Measurements from ENCODE around the gene UGCG.
A peak's percentile ranks its signal among the peaks of the same experiment; 100 is the strongest.

GRCh38 chr9:111937781-111938426, 41.3 kb downstream of the UGCG start:
- TF ChIP-seq CTCF (IDR thresholded peaks at IDR 0.05) = no peak
- TF ChIP-seq TCF7L2 (IDR thresholded peaks at IDR 0.05; ENCODE audit: low read depth, low read length) = no peak
- TF ChIP-seq SIN3A (IDR thresholded peaks at IDR 0.05; ENCODE audit: borderline replicate concordance, insufficient read depth, low read depth, low read length) = no peak
- peak; percentile 63 for TF ChIP-seq POLR2AphosphoS5 (IDR thresholded peaks at IDR 0.05; ENCODE audit: low read depth, low read length)
